Measurements from ENCODE around the gene HIRIP3. TPM values are rescaled to one million over a fixed set of nuclear protein-coding genes. Genes with fewer than 3 reads are reported as not detected.

The HIRIP3 gene
- total and polyA plus RNA-seq, 2 of the 13 experiments (the other 11 are each of a cell fraction or from before 2014, with no cell fraction given), result 12.6 to 17.2 TPM

DNA sequence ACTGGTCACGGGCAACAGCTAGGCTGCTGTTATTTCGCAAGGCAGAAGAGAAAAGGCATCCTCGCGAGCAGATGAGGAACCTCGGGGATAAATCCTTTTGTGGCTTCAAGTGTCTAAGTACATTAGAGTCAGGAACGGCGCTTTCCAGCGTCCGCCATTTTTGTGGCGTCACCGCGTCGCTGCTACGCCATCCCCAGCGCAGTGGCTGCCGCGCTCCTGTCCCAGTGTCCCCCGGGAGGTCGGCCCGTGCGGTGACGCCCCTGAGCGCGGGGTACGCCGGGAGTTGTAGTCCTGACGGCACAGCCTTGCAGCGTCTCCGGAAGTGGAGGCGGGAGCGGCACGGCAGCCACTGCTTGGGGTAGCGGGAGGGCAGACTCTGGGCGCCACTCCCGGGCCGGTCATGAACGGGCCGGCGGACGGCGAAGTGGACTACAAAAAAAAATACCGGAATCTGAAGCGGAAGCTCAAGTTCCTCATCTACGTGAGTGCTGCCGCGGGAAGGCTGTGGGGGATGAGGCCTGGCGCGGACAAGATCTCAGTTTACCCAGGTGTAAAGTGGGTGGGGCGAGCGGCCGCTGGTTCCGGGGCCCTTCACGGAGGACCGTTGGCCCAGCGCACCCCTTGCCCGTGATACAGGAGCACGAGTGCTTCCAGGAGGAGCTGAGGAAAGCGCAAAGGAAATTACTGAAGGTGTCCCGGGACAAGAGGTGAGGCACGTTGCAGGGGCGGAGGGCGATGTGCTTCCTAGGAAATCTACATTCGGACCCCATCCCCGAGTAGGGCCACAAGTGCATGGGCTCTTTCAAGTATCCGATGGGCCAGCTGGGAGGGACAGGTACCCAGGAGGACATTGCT, 721 bp upstream of the HIRIP3 start, which contains the start of gene INO80E (continued):
- TF ChIP-seq TEAD3 (CRISPR knock-in tag; optimal IDR thresholded peaks at IDR 0.05; ENCODE audit: borderline replicate concordance) (peak; percentile 63), TCF12 (IDR thresholded peaks at IDR 0.05) (no peak), TCF12 (CRISPR knock-in tag; IDR thresholded peaks at IDR 0.05) (no peak), MXD4 (CRISPR knock-in tag; IDR thresholded peaks at IDR 0.05) (peak; percentile 66; the same call in 1 of the 2 replicates), RAD21 (CRISPR knock-in tag; IDR thresholded peaks at IDR 0.05) (peak; percentile 44; the same call in 1 of the 2 replicates), CBX5 (CRISPR knock-in tag; IDR thresholded peaks at IDR 0.05; ENCODE audit: borderline replicate concordance) (no peak; the same call in 1 of the 2 replicates), ZNF615 (CRISPR knock-in tag; IDR thresholded peaks at IDR 0.05; ENCODE audit: borderline replicate concordance) (peak; percentile 29), LCORL (IDR thresholded peaks at IDR 0.05) (no peak), LCORL (CRISPR knock-in tag; IDR thresholded peaks at IDR 0.05) (peak; percentile 65; the same call in 1 of the 2 replicates)
- TF ChIP-seq, protein P1, sequence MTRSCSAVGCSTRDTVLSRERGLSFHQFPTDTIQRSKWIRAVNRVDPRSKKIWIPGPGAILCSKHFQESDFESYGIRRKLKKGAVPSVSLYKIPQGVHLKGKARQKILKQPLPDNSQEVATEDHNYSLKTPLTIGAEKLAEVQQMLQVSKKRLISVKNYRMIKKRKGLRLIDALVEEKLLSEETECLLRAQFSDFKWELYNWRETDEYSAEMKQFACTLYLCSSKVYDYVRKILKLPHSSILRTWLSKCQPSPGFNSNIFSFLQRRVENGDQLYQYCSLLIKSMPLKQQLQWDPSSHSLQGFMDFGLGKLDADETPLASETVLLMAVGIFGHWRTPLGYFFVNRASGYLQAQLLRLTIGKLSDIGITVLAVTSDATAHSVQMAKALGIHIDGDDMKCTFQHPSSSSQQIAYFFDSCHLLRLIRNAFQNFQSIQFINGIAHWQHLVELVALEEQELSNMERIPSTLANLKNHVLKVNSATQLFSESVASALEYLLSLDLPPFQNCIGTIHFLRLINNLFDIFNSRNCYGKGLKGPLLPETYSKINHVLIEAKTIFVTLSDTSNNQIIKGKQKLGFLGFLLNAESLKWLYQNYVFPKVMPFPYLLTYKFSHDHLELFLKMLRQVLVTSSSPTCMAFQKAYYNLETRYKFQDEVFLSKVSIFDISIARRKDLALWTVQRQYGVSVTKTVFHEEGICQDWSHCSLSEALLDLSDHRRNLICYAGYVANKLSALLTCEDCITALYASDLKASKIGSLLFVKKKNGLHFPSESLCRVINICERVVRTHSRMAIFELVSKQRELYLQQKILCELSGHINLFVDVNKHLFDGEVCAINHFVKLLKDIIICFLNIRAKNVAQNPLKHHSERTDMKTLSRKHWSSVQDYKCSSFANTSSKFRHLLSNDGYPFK (CRISPR knock-in tag; IDR thresholded peaks at IDR 0.05; ENCODE audit: borderline replicate concordance), result peak; percentile 91
- TF ChIP-seq, protein P2, sequence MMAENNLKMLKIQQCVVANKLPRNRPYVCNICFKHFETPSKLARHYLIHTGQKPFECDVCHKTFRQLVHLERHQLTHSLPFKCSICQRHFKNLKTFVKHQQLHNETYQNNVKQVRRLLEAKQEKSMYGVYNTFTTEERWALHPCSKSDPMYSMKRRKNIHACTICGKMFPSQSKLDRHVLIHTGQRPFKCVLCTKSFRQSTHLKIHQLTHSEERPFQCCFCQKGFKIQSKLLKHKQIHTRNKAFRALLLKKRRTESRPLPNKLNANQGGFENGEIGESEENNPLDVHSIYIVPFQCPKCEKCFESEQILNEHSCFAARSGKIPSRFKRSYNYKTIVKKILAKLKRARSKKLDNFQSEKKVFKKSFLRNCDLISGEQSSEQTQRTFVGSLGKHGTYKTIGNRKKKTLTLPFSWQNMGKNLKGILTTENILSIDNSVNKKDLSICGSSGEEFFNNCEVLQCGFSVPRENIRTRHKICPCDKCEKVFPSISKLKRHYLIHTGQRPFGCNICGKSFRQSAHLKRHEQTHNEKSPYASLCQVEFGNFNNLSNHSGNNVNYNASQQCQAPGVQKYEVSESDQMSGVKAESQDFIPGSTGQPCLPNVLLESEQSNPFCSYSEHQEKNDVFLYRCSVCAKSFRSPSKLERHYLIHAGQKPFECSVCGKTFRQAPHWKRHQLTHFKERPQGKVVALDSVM (CRISPR knock-in tag; IDR thresholded peaks at IDR 0.05), result no peak; the same call in none of the 2 replicates

Data from HepG2 (cell line).